GM18508 (cell line): ENCODE measurements around the gene AMBRA1.

Source experiments
- ATAC-seq: cut with Tn5 transposase; IDR thresholded peaks from one replicate; pipeline ENCODE4 v1.9.1; 2021; ENCODE audit warnings: moderate number of reproducible peaks; ENCODE audit not compliant: insufficient read depth, unreplicated experiment

The AMBRA1 gene

GRCh38 chr11:46513934-46514342 is 79.9 kb downstream of the AMBRA1 start:
- ATAC-seq: no peak

DNA sequence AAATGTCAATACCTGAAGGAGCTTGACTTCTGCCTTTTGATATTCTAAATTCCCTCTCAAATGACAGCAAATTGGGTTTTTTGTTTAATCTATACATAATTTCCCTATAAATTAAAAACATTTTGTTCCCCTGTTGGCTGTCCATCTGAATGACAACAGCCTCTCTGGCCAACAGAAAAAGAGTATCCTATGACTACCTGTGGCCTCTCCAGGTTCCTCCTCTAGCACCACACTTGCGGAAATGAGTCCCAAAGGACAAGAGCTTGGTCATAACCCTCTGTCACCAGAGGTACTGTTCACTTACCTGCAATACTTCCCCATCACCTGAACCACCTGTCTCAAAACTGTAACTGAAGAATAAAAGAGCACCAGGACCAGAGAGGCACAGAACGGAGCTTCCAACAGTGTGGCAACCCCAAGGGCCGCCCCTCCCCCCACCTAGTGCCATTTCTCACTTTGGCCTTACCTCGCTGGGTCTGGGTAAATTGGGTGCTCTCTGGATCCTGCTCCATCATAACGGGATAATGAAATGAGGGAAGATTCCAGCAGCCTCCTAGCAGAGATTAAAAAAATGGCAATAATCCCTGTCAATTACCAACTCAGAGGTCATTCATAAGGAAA is 81.5 kb downstream of the AMBRA1 start:
- no peak for ATAC-seq

- no peak for ATAC-seq
Observed at GRCh38 chr11:46511342-46511741, 82.5 kb downstream of the AMBRA1 start.

DNA sequence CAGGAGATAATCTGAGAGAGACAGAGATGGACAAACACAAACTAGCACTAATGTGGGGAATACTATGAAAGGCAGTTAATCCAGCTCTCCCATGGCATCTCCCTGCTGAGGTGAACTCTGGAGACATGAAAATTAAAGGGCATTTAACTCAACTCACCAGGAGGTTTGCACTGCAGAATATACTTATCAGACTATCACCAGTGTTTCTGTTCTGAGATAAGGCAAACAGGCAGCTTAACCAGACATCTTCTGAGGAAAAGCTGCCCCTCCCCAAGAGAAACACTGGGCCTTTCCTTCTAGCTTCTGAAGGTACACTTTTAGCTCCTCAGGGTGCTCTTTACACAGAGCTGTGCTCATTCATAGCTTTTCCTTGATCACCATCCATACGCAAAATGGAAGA is 85.5 kb downstream of the AMBRA1 start:
- no peak for ATAC-seq

DNA sequence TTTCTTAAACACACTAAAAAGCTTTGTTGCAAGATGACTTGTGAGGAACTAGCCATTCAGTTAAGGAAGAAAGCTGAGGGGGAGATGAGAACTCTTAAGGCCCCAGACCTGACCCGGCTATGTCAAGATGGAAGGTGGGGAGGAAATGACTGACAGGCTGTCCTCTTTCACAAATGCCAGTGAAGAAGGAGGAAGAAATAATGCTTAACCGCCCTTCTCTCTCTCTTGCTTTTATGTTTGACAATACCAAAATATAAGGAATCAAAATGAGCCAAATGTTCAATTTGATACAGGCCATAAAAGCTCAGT is 87.4 kb downstream of the AMBRA1 start:
- ATAC-seq: no peak

DNA sequence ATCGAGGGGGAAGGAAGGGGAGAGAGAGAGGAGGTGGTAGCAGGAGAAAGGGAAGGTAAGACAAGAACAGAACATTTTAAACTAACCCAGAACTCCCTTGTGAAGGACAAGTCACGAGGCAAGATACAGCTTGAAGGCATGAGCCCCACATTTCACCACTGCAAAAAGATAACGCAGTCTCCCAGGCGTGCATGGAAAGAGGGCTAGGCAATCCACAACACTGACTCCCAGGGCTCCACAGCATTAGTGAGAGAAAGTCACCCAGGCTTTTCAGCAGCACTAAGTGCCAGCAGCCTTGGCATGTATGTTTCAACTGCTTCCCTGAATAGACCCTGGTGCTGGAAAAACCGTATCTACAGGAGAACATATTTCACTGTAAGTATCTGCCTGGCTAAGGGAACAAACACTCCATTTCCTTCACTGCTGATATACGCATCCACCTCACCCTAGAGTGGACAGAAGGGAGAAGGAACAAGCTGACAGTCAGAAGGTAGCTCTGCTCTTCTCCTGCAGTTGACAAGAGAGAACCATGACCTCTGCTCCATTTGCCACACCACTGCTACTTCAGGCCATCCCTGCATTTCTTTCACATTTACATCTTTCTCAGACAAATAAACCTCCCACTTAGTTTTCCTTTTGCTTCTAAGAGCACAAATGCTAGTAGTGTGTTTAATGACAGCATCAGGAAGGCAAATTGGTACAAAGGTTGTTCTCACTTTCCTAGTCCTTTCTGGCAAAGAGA is 87.9 kb downstream of the AMBRA1 start:
- ATAC-seq: no peak

GRCh38 chr11:46504817-46505613 is 88.8 kb downstream of the AMBRA1 start:
- no peak for ATAC-seq

DNA sequence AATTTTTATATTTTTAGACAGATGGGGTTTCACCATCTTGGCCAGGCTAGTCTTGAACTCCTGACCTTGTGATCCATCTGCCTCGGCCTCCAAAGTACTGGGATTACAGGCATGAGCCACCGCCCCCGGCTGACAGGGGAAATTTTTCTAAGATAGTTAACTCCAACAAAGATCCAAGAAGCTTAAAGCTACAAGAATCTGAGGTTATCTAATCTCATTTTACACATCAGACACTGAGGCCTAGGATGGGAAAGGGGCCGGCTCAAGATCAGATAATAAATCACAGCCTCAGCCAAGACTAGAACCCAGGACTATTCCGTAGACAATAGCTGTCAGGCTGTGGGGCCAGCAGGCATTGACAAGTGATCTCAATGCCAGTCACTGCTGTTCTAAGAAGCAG is 94.0 kb downstream of the AMBRA1 start:
- ATAC-seq: no peak

DNA sequence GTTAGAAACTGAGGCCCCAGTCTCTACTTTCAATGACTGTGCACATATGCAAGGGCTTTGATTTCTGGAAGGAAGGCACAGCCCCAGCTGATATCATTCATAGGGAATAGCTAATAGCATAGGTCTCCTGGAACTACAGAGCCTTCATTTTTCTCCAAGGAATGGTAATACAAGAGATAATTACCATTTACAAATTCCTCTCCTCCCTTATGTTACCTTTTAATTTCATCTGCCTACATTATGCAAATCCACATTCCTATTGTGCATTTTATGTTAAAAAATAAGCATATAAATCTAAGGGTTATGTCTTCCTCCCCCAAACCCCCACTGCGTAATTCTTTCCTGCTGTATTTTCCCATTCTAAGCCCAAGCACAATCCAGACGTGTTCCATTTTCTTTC is 94.9 kb downstream of the AMBRA1 start:
- no peak for ATAC-seq

- no peak for ATAC-seq
Observed at GRCh38 chr11:46498179-46498578, 95.6 kb downstream of the AMBRA1 start.

- no peak for ATAC-seq
Observed at GRCh38 chr11:46497498-46497897, 96.3 kb downstream of the AMBRA1 start.

- ATAC-seq: no peak
Observed at GRCh38 chr11:46493791-46494190, 100.0 kb downstream of the AMBRA1 start.

GRCh38 chr11:46492532-46492931 is 101.3 kb downstream of the AMBRA1 start:
- no peak for ATAC-seq

- ATAC-seq: no peak
Observed at GRCh38 chr11:46491661-46492330, 102.0 kb downstream of the AMBRA1 start.

DNA sequence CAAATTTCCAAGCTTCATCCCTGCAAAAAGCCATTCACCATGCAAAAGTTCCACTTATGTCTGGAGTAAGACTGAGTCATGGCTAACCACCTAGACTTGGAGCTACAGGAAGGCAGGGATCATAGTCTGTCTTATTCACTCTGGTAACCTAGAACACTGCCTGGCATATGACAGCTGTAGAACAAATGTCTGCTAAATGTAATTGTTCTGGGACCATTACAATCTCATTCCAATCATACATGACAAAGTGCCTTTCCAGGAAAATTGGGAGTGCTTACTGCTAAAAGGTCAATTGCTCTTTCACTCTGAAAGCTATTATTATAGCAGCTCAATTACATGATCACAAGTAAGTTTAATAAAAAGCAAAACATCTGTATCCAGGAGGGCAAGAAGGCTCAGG is 103.2 kb downstream of the AMBRA1 start:
- ATAC-seq: no peak

GRCh38 chr11:46489656-46490560 is 103.9 kb downstream of the AMBRA1 start:
- no peak for ATAC-seq

GRCh38 chr11:46485856-46486443 is 107.9 kb downstream of the AMBRA1 start:
- ATAC-seq: no peak

DNA sequence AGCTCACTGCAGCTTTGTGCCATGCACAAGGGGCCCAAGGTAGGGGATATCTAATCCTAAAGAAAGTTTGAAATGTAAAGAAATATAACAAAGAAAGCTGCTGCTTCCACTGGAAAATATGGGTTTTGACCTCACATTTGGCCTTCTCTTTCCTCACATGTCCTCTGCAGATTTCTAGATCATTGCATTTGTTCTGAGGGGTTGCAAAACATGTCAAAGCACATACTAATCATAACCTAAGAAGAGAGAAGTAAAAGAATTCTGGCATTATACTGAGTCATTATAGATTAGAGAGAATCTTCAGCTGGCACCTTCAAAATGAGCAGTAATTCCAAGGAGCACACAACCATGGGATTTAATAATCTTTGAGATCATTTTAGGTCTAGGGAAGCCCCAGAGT is 109.7 kb downstream of the AMBRA1 start:
- no peak for ATAC-seq

- ATAC-seq: no peak
Observed at GRCh38 chr11:46480909-46481308, 112.9 kb downstream of the AMBRA1 start.
